Activated T-cell treated with anti-CD3 and anti-CD28 coated beads, Interleukin-2, amount 50 U/mL, for 48 hours (primary cell): ENCODE data around the gene SERINC2.
"Not testable (repeated sequence)": the region's sequence is repeated elsewhere in the genome, so short reads cannot be mapped to it uniquely, and the experiment has no call there.

Source experiments
- DNase-seq, 2 experiments: peaks; one replicate each; pipeline ENCODE4 v3.0.0-alpha.2; 2020

Gene SERINC2

DNA sequence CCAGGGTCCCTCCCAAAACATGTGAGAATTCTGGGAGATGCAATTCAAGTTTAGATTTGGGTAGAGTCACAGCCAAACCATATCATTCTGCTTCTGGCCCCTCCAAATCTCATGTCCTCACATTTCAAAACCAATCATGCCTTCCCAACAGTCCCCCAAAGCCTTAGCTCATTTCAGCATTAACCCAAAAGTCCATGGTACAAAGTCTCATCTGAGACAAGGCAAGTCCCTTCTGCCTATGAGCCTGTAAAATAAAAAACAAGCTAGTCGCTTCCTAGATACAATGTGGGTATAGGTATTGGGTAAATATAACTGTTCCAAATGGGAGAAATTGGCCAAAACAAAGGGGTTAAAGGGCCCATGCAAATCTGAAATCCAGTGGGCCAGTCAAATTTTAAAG is 59.7 kb downstream of the SERINC2 start:
- not testable (repeated sequence) for DNase-seq

DNA sequence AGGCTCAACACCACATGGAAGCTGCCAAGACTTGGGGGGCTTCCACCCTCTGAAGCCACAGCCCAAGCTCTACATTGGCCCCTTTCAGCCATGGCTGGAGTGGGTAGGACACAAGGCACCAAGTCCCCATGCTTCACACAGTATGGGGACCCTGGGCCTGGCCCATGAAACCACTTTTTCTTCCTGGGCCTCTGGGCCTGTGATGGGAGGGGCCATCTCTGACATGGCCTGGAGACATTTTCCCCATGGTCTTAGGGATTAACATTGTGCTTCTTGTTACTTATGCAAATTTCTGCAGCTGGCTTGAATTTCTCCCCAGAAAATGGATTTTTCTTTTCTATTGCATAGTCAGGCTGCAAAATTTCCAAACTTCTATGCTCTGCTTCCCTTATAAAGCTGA is 60.5 kb downstream of the SERINC2 start:
- DNase-seq = not testable (repeated sequence)

DNA sequence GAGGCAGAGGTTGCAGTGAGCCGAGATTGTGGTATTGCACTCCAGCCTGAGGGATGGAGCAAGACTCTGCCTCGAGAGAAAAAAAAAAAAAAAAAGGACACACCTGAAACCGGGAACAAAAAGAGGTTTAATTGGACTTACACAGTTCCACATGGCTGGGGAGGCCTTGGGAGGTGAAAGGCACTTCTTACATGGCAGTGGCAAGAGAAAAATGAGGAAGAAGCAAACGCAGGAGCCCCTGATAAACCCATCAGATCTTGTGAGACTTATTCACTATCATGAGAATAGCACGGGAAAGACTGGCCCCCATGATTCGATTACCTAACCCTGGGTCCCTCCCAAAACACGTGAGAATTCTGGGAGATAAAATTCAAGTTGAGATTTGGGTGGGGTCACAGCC is 61.6 kb downstream of the SERINC2 start:
- DNase-seq = not testable (repeated sequence)

DNA sequence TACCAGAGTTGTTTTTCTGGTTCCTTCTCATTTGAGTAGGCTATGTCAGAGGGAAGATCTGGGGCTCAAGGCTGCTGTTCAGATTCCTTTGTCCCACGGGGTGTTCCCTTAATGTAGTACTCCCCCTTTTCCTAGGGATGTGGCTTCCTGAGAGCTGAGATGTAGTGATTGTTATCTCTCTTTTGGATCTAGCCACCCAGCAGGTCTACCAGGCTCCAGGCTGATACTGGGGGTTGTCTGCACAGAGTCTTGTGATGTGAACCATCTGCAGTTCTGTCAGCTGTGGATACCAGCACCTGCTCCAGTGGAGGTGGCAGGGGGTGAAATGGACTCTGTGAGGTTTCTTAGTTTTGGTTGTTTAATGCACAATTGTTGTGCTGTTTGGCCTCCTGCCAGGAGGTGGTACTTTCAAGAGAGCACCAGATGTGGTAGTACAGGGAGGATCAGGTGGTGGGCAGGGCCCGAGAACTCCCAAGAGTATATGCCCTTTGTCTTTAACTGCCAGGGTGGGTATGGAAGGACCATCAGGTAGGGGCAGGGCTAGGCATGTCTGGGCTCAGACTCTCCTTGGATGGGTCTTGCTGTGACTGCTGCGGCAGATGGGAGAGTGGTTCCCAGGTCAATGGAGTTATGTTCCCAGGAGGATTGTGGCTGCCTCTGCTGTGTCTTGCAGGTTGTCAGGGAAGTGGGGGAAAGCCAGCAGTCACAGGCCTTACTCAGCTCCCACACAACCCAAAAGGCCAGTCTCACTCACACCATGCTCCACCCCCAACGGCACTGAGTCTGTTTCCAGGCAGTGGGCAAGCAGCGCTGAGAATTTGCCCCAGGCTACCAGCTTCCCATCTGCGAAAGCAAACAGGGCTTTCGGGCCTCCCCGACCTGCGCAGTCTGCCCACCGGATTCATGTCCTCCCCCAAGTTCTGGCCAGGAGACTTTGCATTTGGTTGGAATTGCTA is 64.2 kb downstream of the SERINC2 start:
- no peak for DNase-seq

DNA sequence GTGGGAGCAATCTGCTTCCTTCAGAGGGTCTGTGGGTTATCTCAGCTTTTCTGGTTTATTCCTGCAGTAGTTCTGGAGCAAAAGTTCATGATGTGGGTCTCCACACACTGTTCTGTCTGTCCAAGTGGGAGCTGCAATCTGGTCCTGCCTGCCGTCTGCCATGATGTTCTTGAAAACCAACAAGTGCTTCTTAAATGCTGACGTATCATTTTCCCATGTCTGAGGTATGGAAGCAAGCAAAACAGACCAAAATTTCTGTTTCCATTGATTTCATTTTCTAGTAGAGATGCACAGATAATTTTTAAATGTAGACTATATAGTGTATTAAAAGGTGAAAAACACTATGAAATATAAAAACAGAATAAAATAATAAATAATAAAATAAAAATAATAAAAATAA is 65.2 kb downstream of the SERINC2 start:
- DNase-seq = no peak

DNA sequence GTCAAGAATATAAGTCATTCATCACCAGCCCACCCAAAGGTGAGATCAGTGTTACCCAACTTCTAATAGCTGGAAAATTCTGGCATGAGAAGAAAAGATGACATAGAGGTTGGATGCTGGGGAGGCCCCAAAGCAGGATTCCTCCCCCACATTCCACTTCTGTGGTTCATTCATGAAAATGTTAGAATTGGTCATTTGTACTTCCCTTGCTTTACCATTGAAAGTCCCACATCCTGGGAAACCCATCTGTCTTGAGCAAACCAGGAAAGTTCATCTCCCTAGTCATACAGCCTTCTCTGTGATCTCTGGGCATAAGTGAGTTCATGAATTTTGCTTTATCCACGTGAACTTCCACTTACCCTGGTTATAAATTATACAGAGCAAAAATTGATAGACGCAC is 66.8 kb downstream of the SERINC2 start:
- DNase-seq = no peak

- DNase-seq = not testable (repeated sequence)
Measured at GRCh38 chr1:31480426-31480825, 67.4 kb downstream of the SERINC2 start.

DNA sequence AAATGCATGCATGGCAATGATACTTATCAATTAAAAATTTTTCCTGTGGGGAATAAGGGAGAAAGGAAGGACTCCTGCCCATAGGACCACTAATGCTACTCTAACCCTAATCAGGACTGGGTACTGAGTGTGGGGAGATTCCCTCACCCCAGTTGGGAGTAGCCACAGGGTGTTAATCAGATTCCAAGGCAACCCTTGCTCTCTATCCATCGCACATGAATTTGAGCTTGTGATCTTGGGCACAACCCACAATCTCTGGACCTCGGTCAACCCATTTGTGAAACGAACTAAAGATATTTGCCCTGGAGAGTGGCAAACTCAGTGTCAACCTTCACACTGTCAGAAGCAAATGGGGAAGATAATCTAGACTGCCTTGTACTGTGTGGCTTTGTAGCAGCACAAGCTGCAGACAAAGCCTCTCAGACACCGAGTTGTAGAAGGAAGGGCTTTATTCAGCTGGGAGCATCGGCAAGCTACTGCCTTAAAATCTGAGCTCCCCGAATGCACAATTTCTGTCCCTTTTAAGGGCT is 69.5 kb downstream of the SERINC2 start:
- DNase-seq = no peak

- DNase-seq = no peak
Measured at GRCh38 chr1:31483012-31483946, 70.3 kb downstream of the SERINC2 start.
